ENCODE results near the gene TMEM8B.
A peak's percentile ranks its signal among the peaks of the same experiment; 100 is the strongest.

The TMEM8B gene

DNA sequence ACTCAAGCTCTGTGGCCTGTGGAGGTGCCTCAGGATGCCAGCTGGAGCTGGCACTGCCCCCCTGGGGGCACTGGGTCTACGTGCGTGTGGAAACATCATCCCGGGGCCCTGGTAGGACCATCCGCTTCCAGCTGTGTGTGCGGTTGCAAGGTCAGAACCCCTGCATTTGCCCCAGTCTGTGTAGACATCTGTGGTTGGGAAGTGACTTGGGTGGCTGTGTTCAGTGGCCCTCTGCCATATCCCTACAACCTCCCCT is 12.5 kb downstream of the TMEM8B start:
- no peak for DNase-seq (ENCODE audit: low read depth)

DNA sequence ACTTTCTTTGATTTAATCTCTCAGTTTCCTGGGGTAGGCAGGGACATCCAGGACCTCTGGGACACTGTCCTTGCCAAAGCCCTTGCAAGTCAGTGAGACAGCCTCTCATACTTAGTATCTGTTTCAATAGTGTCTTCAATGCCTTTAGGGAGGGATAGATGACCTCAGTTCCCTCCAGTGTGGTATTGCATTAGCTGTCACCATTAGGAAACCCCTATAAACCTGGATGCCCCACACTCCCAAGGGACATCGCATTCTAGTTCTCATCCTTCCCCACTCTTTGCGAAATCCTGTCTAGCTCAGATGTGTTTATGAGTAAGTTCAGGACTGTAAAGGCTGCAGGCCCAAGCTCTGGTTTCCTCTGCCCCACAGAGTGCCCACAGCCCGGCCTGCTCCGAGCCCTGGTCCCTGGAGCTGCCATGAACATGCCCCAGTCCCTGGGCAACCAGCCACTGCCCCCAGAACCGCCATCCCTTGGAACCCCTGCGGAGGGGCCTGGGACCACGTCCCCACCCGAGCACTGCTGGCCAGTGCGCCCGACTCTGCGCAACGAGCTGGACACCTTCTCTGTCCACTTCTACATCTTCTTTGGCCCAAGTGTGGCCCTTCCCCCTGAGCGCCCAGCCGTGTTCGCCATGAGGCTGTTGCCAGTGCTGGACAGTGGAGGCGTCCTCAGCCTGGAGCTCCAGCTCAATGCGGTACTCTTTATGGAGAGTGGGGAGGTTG is 13.2 kb downstream of the TMEM8B start:
- DNase-seq (ENCODE audit: low read depth), result no peak

DNA sequence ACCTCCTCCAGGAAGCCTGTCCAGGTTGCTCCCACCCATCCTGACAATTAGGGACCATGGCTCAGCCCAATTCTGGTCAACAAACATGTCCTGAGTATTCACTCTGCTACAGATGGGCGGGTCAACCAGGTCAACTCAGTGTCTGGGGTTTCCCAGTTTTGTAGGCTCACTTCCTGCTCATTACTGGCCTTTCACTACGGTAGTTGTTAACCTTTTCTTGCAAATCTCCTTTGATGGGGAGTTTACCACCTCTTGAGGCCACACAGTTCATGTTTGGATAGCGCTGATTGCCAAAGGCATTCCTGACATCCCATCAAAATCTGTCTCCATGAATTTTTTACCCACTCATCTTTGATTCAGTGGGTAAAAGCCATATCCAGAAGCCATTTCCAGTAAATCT is 13.8 kb downstream of the TMEM8B start:
- DNase-seq (ENCODE audit: low read depth), result no peak

DNA sequence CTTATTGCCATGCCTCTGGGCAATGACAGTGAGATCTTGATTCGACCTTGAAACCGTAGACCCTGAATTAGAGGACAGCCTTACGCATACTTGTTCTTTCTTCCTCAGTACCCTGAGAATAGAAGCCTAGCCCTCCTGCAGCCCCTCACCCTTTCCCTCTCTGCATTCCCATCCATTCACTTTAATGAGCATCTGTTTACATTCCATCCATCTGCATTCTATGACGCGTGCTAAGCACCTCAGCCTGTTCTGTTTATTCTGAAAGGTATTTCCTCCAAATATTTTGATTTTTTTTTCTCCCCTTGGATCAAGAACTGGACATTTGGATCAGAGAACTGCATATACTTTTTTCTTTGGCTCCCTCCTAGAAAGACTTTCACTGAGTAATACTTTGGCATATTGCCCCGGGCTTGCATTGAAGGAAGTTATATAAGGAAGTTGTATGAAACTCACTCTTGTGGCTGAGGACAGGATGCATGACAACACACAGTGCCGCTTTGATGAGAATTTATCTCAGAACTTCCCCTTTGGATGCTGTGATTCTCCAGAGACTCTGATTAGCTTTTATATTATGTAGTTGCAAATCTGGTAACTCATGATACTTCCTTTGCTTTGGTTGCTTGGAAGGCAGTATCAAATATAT is 15.7 kb downstream of the TMEM8B start:
- peak; percentile 82 for DNase-seq (ENCODE audit: low read depth)

DNA sequence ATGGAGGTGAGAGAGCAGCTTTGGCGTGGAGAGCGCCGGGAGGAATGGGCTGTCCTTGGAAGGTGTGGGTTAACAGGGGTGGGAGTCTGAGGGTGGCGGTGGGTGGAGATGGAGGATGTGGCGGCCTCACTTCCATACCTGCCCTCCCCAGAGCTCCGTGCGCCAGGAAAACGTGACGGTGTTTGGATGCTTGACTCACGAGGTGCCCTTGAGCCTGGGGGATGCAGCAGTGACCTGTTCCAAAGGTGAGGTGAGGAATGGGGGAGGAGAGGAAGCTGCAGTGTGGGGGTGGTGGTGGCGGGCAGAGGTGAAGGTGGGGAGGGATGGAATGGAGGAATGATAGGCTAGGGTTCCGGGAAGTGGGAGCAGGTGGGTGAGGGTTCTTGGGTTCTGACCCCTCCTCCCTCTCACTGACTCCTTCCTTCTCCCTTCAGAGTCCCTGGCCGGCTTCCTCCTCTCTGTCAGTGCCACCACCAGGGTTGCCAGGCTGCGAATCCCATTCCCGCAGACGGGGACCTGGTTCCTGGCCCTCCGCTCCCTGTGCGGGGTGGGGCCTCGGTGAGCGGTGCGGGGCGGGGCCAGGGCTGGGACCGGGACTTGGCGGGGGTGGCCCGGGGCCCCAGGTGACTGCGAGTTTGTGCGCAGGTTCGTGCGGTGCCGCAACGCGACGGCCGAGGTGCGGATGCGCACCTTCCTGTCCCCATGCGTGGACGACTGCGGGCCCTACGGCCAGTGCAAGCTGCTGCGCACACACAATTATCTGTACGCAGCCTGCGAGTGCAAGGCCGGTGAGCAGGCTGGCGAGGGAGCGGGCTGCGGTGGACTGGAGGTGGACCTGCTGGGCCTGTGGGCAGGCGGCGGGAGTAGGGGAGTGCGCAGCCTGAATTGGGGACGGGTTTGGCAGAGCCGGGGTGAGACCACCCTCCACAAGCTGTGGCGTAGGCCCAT is 17.1 kb downstream of the TMEM8B start:
- no peak for DNase-seq (ENCODE audit: low read depth)

DNA sequence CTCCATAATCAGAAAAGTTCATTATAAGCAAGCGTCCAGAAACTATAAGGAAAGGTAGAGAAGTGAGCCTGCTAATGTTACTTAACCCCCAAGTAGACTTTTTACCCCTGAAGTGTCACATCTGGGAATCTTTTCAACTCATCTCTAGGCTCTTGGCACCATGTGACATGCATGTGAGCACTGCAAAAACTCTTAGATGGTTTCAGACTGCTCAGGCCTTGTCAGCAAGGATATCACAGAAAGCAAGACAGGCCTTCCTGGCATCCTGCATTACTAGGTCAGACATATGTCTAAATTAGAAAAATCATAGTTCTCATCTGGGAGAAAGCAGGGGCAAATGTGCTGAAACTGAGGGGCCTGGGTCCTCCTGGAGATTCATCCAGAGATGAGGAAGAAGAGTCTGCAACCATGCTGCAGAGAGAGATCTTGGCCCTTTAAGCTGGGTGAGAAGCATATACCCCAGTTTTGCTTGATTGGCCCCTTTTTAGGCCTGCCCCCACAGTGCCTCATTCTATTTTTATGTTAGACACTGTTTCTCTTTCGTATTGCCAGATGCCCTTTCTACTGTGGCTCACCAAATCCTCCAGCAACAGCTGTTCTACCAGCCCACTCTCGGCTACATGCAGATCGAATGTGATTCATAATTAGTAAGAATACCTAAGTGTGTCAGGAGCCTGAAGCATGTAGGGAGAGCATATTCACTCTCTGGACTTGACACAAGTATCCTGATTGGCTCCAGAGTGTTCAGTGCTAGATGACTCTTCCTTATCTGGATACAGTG is 19.0 kb downstream of the TMEM8B start:
- peak; percentile 80 for DNase-seq (ENCODE audit: low read depth)

DNA sequence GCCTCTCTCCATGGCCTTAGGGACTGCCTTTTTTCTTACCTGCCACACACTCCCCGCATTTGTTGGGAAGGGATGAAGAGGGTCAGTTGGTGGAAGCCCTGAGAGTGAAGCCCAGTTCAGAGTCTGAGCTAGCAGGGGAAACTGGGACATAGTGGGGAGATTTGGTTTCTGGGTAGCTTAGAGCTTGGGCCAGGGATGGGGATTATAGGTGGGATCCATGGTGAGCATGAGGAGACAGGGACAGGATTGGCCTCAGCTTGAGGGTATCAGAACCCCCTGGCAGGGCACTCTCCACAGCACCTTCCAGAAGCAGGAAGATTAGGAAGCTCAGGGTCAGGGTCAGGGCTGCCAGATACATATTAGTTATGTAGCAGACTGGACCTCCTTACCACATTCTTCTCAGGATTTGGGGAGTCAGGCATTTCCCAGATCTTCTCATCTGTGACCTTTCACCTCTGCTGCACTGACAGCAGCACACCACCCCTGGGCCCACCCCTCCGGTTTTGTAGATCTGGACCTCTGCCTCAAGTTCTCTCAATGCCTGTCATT is 23.3 kb downstream of the TMEM8B start:
- no peak for DNase-seq (ENCODE audit: low read depth)

DNA sequence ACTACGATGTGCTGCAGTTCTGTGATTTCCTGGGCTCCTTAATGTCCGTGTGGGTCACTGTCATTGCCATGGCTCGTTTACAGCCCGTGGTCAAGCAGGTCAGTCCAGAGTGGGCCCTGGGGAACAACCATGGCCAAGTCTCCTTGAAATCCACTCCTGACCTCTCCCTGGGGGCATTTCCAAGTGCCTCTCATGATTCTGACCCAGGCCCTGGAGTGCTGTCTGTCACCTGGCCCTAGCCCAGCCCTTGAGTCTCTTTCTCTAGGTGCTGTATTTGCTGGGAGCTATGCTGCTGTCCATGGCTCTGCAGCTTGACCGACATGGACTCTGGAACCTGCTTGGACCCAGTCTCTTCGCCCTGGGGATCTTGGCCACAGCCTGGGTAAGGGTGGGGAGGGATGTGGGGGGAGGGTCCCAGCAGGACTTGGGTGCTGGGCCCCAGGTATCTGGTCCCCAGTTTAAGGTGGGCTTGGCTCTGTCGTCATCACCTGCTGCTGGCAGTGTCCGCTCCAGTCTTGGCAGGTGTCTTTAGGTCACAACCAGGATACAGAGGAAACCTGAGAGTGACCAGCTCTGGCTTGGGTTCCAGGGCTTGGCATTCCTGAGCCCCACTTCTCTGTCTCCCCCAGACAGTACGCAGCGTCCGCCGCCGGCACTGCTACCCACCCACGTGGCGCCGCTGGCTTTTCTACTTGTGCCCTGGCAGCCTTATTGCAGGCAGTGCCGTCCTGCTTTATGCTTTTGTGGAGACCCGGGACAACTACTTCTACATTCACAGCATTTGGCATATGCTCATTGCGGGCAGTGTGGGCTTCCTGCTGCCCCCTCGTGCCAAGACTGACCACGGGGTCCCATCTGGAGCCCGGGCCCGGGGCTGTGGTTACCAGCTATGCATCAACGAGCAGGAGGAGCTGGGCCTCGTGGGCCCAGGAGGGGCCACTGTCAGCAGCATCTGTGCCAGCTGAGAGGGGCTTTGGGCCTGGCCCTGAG is 24.1 kb downstream of the TMEM8B start:
- no peak for DNase-seq (ENCODE audit: low read depth)

DNA sequence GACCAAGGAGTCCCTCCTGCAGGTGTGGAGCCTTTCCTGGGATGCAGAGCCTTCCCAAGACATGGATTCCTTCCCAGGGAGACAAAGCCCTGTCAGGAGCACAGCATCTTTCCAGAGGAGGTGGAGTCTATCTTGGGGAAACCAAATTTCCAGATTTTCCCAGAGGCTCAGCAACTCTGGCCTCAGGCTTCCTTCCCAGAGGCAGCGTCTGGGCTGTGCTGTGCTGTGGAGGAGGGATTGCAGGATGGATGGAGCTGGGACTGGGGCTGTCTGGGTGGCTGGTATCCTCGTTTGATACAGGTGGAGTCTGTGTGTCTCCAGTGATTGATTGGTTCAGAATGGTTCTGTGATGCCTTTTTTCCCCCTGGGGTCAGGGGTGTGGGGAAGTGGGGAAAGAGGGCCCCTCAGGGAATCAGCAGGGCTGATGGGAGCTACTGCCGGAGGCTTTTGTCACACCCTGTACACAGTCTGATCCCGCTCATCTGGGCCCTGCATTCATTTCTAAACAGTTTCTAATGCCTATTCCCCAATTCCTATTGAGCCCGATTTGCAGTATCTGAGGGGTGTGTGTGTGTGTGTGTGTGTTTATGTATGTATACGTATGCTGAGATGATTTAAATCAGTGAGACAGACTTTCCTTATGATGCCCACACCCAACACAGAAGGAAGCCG is 25.2 kb downstream of the TMEM8B start:
- no peak for DNase-seq (ENCODE audit: low read depth)

DNA sequence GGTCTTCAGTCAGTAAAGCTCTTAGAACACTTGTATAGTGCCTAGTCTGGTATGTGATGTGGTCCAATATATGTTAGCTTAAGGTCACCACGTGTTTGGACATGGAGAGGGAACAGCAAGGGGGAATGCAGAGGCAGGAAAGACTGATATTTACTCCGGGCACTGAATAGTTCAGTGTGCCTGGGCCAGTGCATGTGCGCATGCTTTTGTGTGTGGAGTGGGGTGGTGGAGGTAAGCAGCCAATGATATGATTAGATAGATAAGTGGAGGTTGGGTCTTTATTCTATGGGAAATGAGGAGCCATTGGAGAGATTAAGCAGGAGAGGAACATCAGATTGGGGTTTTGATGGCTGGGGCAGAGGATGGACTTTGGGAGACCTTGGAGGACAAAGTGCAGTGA is 27.2 kb downstream of the TMEM8B start:
- no peak for DNase-seq (ENCODE audit: low read depth)

DNA sequence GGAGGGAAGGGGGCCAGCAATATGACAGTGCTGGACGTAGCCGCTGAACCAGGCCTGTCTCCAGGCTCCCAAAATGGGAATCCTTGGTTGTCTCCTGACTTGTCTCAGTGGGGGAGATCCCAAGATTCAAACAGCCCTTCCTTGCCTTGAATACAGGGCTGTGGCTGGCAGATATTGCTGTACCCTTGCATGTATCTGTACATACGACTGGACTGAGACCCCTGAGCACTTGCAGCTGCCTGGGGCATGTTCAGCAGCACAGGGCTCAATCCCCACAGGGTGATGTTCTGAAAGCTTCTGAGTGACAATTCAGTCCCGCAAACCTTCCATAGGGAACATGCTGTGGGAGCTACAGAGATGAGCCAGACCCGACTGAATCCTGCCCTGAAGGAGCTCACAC is 27.9 kb downstream of the TMEM8B start:
- DNase-seq (ENCODE audit: low read depth), result no peak

DNA sequence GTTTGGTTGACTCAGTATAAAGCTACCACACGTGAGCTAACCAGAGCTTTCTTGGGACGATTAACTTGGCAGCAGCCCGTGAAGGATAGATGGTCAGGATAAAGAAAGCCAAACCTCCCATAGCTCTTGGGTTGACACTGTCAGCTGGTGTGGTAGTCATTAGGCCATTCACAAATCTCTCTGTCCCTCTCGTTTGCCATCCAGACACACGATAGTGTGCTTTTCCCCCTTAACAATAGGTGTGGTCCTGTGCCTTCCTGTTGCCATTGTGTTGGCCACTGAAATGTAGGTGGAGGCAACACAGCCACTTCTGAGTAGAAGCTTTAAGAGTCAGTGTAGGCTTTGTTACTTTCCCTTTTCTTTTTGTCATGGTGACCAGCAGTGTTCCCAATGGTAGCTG is 29.4 kb downstream of the TMEM8B start:
- DNase-seq (ENCODE audit: low read depth), result no peak

DNA sequence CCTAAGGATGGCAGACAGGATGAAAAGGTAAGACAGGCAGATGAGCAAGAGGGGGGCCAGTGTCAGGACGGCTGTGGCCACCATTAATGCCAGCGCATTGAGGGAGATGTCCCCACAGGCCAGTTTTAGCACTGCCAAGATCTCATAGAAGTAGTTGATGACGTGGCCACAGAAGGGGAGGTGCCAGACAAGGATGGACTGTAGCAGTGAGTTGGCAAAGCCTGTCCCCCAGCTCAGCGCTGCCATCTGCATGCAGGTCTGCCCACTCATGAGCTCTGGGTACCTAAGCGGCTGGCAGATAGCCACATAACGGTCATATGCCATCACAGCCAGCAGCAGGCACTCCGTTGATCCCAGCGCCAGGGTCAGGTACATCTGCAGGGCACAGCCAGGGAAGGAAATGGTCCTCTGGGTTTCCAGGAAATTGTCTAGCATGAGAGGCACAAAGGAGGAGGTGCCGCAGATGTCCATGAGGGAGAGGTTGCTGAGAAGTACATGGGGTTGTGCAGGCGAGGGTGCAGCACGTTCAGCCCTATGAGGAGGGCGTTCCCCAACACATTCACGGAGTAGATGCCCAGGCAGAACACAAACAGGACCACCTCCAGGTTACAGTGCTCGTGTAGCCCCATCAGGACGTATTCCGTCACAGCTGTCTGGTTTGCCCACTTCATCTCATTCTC is 30.4 kb downstream of the TMEM8B start:
- no peak for DNase-seq (ENCODE audit: low read depth)

DNA sequence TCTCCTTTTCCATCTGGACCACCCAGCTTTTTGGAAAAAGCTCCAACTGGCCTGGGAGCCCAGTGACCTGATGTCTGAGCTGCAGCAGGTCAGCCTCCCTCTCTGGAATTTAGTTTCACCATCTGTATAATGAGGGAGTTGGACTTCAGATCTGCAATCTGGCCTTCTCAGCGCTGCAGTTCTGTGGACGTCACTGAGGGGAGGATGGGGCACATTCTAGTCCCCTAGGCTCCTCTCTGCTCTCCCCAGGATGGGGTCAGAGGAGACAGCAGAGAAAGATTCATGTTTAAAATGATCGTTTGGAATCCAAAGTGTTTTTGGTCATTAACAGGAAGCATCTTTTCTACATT is 30.9 kb downstream of the TMEM8B start:
- no peak for DNase-seq (ENCODE audit: low read depth)

DNA sequence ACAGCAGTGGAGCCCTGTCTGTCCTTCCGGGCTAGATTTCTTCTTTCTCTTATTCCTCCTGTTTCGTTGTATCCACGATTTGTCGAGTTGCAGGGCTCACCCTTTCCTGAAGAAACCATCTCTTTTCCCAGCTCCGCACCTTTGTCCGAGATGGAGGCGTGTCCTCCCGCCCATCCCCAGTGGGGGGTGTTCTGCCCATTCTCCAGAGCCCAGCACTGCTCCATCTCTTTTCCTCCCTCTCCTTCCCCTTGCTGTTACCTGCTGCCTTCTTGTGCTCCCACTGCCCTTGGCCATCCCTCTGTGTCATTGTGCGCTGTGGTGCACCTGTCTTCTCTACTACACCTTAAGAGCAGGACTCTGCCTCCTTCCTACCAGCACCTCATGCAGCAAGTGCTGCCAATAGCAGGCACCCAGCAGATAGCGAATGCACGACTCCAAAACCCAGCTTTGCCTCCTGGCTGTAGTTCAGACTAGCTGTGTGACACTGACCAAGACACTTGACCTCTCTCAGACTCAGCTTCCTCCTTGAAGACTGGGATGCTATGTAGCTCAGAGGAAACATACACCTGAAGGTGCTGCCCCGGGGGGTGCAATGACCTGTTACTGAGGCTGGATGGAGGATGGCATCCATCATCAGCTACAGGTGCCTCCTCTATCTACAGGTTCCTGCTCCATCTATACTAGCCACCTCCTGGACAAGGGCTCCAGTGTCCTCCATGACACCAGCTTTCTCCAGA is 32.3 kb downstream of the TMEM8B start:
- no peak for DNase-seq (ENCODE audit: low read depth)

DNA sequence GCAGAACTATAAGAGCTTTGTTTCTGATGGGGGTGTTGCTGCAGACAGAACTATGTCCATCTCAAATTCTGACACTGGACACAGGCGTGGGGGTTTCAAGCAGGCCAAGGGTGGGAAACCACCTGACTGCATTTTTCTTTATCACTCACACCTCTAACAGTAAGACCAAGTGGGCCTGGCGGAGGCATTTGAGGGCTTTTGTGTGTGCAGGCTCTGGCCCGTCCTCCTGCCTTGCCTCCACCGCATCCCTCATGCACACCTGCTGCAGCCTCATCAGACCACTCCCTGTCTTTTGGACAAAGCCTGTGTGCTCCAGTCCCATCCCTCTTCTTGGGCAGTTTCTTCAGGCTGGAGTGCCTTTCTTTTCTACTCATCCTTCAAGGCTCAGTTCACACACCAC is 33.3 kb downstream of the TMEM8B start:
- DNase-seq (ENCODE audit: low read depth), result no peak

DNA sequence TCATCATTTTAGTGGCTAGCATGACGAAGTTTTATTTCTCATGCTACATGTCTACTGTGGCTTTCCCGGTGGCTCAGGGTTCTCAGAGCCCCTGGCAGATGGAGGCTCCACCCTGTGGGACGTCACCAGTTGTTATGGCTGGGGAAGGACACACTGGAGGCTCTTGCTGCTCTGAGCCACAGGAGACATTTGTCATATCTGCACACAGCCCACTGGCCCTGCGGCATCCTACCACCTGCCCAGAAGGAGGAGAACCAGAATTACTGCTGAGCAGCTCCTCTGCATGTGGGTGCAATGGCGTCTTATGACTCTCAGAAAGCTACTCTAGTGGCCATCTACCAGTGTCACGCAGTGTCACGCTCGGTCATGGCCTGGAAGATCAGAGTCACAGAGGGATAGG is 34.6 kb downstream of the TMEM8B start:
- no peak for DNase-seq (ENCODE audit: low read depth)

DNA sequence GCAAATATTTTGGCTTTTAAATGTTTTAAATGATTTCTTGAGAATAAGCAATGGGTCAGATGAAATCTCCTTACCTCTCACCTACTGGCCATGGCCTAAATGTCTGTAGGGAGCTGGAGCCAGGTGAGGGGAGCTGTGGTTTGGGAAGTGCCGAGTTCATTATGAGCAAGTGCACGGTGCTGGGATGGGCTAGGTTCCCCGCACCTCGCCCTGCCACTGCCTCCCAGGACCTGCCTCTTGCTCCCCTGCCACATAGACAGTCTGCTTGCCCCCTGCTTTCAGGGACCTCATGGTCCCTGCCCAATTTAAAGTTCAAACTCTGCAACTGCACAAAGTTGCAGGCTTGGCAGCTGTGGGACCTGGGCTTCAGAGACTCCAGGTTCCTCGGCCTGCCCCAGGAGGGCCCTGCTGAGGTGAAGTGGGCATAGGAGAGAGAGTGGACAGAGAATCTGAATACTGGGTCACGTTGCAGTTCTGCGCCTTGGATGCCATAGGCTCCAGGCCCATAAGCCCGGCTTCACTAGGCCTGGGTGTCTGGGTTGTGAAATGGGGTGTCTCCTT is 35.7 kb downstream of the TMEM8B start:
- DNase-seq (ENCODE audit: low read depth), result no peak

DNA sequence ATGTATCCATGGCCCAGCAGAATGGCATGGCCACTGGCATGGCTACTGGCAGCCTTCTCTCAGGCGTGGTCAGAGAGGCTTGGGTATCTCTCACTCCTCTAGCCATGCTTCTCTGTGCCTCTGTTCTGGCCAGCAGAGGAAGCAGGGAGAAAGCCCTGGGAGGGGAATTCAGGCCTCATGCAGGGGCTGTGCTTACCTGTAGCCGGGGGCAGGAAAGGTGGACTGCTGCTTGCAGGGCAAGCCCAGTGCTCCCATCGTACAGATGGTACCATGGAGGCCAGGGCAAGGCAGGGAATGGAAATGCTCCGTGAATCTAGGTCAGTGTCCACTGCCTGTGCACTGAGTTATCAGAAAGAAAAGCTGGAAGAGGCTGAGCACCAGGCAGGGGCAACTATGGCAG is 38.5 kb downstream of the TMEM8B start:
- DNase-seq (ENCODE audit: low read depth), result no peak

Measured in GM04504 (cell line).